ENCODE results near the gene CMC2. TPM values are rescaled to one million over a fixed set of nuclear protein-coding genes. Genes with fewer than 3 reads are reported as not detected.

The CMC2 gene
- total and polyA plus RNA-seq, 9 of the 15 experiments (the other 6 are each of a cell fraction or from before 2014, with no cell fraction given), result 122 to 501 (median 172) TPM

DNA sequence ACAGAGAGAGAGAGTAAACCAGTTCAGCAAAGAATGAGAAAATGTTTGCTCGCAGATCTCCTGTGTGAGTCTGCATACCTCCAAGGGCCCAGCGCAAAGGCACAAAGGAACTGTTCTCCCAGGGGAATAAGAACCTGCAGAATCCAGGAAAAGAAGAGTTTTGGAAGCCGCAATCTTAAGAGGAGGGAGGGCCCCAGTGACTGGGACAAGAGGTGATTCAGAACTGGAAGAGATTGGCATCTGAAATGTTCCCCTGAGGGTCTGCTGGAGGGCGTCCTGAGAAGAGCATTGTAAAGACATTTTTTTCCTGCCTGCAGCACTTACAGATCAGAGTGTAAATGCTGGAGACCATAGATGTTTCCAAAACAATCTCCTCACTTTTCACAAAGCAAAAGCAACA, 35.0 kb upstream of the CMC2 start:
- intact Hi-C loops (cut with micrococcal nuclease) (no loop called here), in situ Hi-C loops (cut with MboI) (no loop called here)
- ChIA-PET CTCF (ENCODE audit: low intra/inter-chr PET ratio) (no interaction called here), POLR2A (no interaction called here)
- H3K27me3 ChIP-seq (ENCODE audit: control insufficient read depth in 2 of 2, insufficient read depth in 2 of 2, low read length in 2 of 2), result no peaks in the 10 kb centered on the region
- H4K20me1 ChIP-seq (replicated peaks; ENCODE audit: control insufficient read depth, insufficient read depth, low read length), result no peaks in the 10 kb centered on the region; the same call in 1 of the 2 replicates
- peaks cover 81% of the 10 kb centered on the region for H3K36me3 ChIP-seq (ENCODE audit: control insufficient read depth, insufficient read depth, low read length)
- no peak overlapping the region for H2AFZ ChIP-seq (ENCODE audit: low read depth, low read length)
- DNase-seq (ENCODE audit: extremely low read depth in 1 of 4, low spot score in 3 of 4), result no peak
- no peak overlapping the region for H3K9ac ChIP-seq (ENCODE audit: insufficient read depth in 1 of 2, low read depth in 2 of 2, low read length in 2 of 2)
- no peak overlapping the region for H3K27ac ChIP-seq (ENCODE audit: extremely low read depth, low read depth, low read length)
- H3K9me3 ChIP-seq (replicated peaks; ENCODE audit: control insufficient read depth, insufficient read depth, low read depth, low read length), result no peaks in the 10 kb centered on the region
- peaks cover 20% of the 10 kb centered on the region for H3K79me2 ChIP-seq (ENCODE audit: control insufficient read depth, insufficient read depth, low read length)
- no peak overlapping the region for H3K4me3 ChIP-seq
- TF ChIP-seq, protein P1, sequence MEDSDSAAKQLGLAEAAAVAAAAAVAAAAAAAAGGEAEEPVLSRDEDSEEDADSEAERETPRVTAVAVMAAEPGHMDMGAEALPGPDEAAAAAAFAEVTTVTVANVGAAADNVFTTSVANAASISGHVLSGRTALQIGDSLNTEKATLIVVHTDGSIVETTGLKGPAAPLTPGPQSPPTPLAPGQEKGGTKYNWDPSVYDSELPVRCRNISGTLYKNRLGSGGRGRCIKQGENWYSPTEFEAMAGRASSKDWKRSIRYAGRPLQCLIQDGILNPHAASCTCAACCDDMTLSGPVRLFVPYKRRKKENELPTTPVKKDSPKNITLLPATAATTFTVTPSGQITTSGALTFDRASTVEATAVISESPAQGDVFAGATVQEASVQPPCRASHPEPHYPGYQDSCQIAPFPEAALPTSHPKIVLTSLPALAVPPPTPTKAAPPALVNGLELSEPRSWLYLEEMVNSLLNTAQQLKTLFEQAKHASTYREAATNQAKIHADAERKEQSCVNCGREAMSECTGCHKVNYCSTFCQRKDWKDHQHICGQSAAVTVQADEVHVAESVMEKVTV (CRISPR knock-in tag; IDR thresholded peaks at IDR 0.05), result no peak
- no peaks in the 10 kb centered on the region for H3K9me1 ChIP-seq (ENCODE audit: control insufficient read depth, insufficient read depth, low read length)
- peaks cover 0 to 7% of the 10 kb centered on the region in 2 experiments; a peak in 4 of 5 replicates for H3K4me1 ChIP-seq (replicated peaks in 1 of 2; ENCODE audit: control insufficient read depth in 2 of 2, insufficient read depth in 2 of 2, low read length in 2 of 2)
- no TSS peak for BruUV-seq (replicated peaks)
- FAIRE-seq, result no peak
- 88% methylated on average over 4 of the region's 4 CpGs for WGBS (ENCODE audit: insufficient coverage, low coverage, missing lambda C conversion rate)
- no peak for ATAC-seq
- H3K4me2 ChIP-seq (ENCODE audit: insufficient read depth, low read length), result no peak overlapping the region

DNA sequence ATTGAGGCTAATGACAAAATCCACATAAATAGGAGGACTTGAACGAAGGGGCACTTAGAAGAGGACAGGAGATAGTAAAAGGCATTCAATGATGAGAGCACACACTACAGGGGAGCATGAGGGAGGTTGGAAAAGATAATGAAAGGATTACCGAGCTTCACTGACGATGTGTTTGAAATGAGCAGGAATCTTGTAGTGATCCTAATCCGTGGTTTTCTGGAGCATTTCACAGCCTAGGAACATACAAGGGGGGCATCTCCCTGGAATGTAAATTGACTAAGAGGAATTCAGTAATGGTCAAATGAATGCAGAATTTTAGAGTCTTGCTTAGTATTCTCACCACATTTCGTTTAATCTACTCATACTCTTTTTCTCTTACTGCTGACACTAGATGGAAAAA, 34.2 kb upstream of the CMC2 start:
- no TSS peak for BruUV-seq (replicated peaks)
- peaks cover 28% of the 10 kb centered on the region for H3K79me2 ChIP-seq (ENCODE audit: control insufficient read depth, insufficient read depth, low read length)
- intact Hi-C loops (cut with micrococcal nuclease), result no loop called here
- H3K9me1 ChIP-seq (ENCODE audit: control insufficient read depth, insufficient read depth, low read length), result no peaks in the 10 kb centered on the region
- WGBS (ENCODE audit: insufficient coverage, low coverage, missing lambda C conversion rate), result 69% methylated on average over 5 of the region's 5 CpGs
- in situ Hi-C loops (cut with MboI), result no loop called here
- H3K36me3 ChIP-seq (ENCODE audit: control insufficient read depth, insufficient read depth, low read length), result peaks cover 81% of the 10 kb centered on the region
- H3K4me1 ChIP-seq (replicated peaks in 1 of 2; ENCODE audit: control insufficient read depth in 2 of 2, insufficient read depth in 2 of 2, low read length in 2 of 2), result peaks cover 7 to 10% of the 10 kb centered on the region in 2 experiments
- H3K27me3 ChIP-seq (ENCODE audit: control insufficient read depth in 2 of 2, insufficient read depth in 2 of 2, low read length in 2 of 2), result no peaks in the 10 kb centered on the region
- DNase-seq (ENCODE audit: extremely low read depth in 1 of 4, low spot score in 3 of 4) (no peak), FAIRE-seq (no peak), ATAC-seq (no peak)
- no peak overlapping the region for H3K4me2 ChIP-seq (ENCODE audit: insufficient read depth, low read length)
- H4K20me1 ChIP-seq (replicated peaks; ENCODE audit: control insufficient read depth, insufficient read depth, low read length), result no peaks in the 10 kb centered on the region; the same call in 1 of the 2 replicates
- no peak overlapping the region for H3K27ac ChIP-seq (ENCODE audit: extremely low read depth, low read depth, low read length)
- ChIA-PET POLR2A (no interaction called here), CTCF (ENCODE audit: low intra/inter-chr PET ratio) (interaction anchor here (0.6 kb wide), 1 partner anchor 75 kb away, joined by 3 read pairs; no protein-coding TSS in a partner anchor)
- H3K9ac ChIP-seq (ENCODE audit: insufficient read depth in 1 of 2, low read depth in 2 of 2, low read length in 2 of 2), result no peak overlapping the region
- H2AFZ ChIP-seq (ENCODE audit: low read depth, low read length), result no peak overlapping the region
- H3K9me3 ChIP-seq (replicated peaks; ENCODE audit: control insufficient read depth, insufficient read depth, low read depth, low read length), result no peaks in the 10 kb centered on the region
- H3K4me3 ChIP-seq, result no peak overlapping the region
- TF ChIP-seq STAT5A (IDR thresholded peaks at IDR 0.05; ENCODE audit: borderline replicate concordance, low read length) (no peak), FOS (IDR thresholded peaks at IDR 0.05; ENCODE audit: extremely low read depth, insufficient read length) (no peak), SREBF2 (CRISPR knock-in tag; IDR thresholded peaks at IDR 0.05) (no peak), FOXK1 (CRISPR knock-in tag; IDR thresholded peaks at IDR 0.05; ENCODE audit: borderline replicate concordance) (no peak), ZNF165 (CRISPR knock-in tag; IDR thresholded peaks at IDR 0.05; ENCODE audit: borderline replicate concordance) (no peak), PML (IDR thresholded peaks at IDR 0.05; ENCODE audit: low read length) (no peak), ATF1 (CRISPR knock-in tag; IDR thresholded peaks at IDR 0.05) (no peak), ATF1 (tag; IDR thresholded peaks at IDR 0.05) (no peak), NBN (IDR thresholded peaks at IDR 0.05; ENCODE audit: low read depth) (no peak), TAF1 (IDR thresholded peaks at IDR 0.05; ENCODE audit: control insufficient read depth, extremely low read depth, insufficient read depth, low read length, severe bottlenecking) (no peak), ZNF583 (CRISPR knock-in tag; IDR thresholded peaks at IDR 0.05) (no peak), SMARCE1 (IDR thresholded peaks at IDR 0.05) (no peak), TAL1 (IDR thresholded peaks at IDR 0.05) (no peak), ZNF717 (CRISPR knock-in tag; IDR thresholded peaks at IDR 0.05) (no peak)
- TF ChIP-seq, protein P2, sequence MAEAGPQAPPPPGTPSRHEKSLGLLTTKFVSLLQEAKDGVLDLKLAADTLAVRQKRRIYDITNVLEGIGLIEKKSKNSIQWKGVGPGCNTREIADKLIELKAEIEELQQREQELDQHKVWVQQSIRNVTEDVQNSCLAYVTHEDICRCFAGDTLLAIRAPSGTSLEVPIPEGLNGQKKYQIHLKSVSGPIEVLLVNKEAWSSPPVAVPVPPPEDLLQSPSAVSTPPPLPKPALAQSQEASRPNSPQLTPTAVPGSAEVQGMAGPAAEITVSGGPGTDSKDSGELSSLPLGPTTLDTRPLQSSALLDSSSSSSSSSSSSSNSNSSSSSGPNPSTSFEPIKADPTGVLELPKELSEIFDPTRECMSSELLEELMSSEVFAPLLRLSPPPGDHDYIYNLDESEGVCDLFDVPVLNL (CRISPR knock-in tag; IDR thresholded peaks at IDR 0.05; ENCODE audit: low read depth), result no peak
